Suprapubic skin (tissue), 4 donors: ENCODE results near the gene ZNF804B.

Experiments used
- CTCF ChIP-seq, 2 donors: fragments of 200-600 bp in 1 of 2; fragments of 450-650 bp in 1 of 2; sonication (generic) in 1 of 2; IDR thresholded peaks; one replicate each; pipeline ENCODE4 v1.5.1; 2016 to 2019; ENCODE audit warnings: antibody characterized with exemption in 2 of 2, mild to moderate bottlenecking in 1 of 2, moderate library complexity in 1 of 2
- EP300 ChIP-seq: sonication (generic); formaldehyde crosslinking; IDR thresholded peaks from one replicate; pipeline ENCODE4 v1.6.1; 2017; ENCODE audit warnings: antibody characterized with exemption
- POLR2A ChIP-seq, 2 donors: fragments of 450-650 bp; IDR thresholded peaks; one replicate each; pipeline ENCODE4 v1.6.1; 2017; ENCODE audit warnings: antibody characterized with exemption in 2 of 2, mild to moderate bottlenecking in 2 of 2, moderate library complexity in 2 of 2
- POLR2AphosphoS5 ChIP-seq, 3 donors: sonication (generic); formaldehyde crosslinking; IDR thresholded peaks; one replicate each; pipeline ENCODE4 v1.6.1; 2017; ENCODE audit warnings: antibody characterized with exemption in 3 of 3

GRCh38 chr7:88933285-88933684, 173.8 kb downstream of the ZNF804B start:
- TF ChIP-seq CTCF (IDR thresholded peaks at IDR 0.05), result no peak
- TF ChIP-seq POLR2AphosphoS5 (IDR thresholded peaks at IDR 0.05), result no peak
- TF ChIP-seq POLR2A (IDR thresholded peaks at IDR 0.05), result no peak
- TF ChIP-seq EP300, result no peak
